ENCODE results near the gene HOOK2. TPM values are rescaled to one million over a fixed set of nuclear protein-coding genes. Genes with fewer than 3 reads are reported as not detected.

HOOK2 gene
- total and polyA plus RNA-seq, 2 of the 4 experiments (the other 2 are of a cell fraction), result 7.5 to 21.6 TPM

GRCh38 chr19:12759686-12760085 is 15.7 kb downstream of the HOOK2 start:
- POLR2A ChIA-PET (ENCODE audit: unreplicated experiment), result no interaction called here
- H3K18ac ChIP-seq (ENCODE audit: low read depth, low read length), result no peak overlapping the region
- H3K4ac ChIP-seq (ENCODE audit: low read depth, low read length), result no peak overlapping the region
- H3K27me3 ChIP-seq (ENCODE audit: control insufficient read depth, insufficient read depth, low read length), result no peaks in the 10 kb centered on the region
- no peaks in the 10 kb centered on the region for H3K79me1 ChIP-seq (ENCODE audit: low read depth in 1 of 2, low read length in 2 of 2)
- no CpG with 5 or more reads among the region's 6 CpGs for WGBS, 2 experiments (ENCODE audit: extremely low coverage in 2 of 2, insufficient read length in 1 of 2)
- no peak overlapping the region for H3K9ac ChIP-seq (ENCODE audit: low read depth, low read length)
- in situ Hi-C loops (cut with MboI; ENCODE audit: low sequenced_read_pairs), result no loop called here
- no peak overlapping the region for H2AFZ ChIP-seq (replicated peaks; ENCODE audit: low read length, poor library complexity)
- no peak overlapping the region for H2BK15ac ChIP-seq (ENCODE audit: low read depth, low read length)
- H3K9me1 ChIP-seq (ENCODE audit: insufficient read depth, low read length), result no peaks in the 10 kb centered on the region
- CTCF ChIA-PET, result interaction anchor here (0.8 to 2.1 kb wide), 3 partner anchors 36 to 88 kb away, joined by 5 to 21 read pairs (median 5); no protein-coding TSS in a partner anchor
- H3K56ac ChIP-seq (ENCODE audit: extremely low read depth, insufficient read depth, low read length), result no peak overlapping the region
- intact Hi-C loops (cut with micrococcal nuclease), result loop anchor here (1.0 kb wide), 1 partner anchor 37 kb away; no protein-coding TSS in a partner anchor
- H3K9me3 ChIP-seq (ENCODE audit: control insufficient read depth, insufficient read depth, low read length), result no peaks in the 10 kb centered on the region
- H3K4me3 ChIP-seq (ENCODE audit: insufficient read depth, low read depth, low read length), result no peak overlapping the region
- BruUV-seq (replicated peaks), result no TSS peak
- no peak overlapping the region for H3K23ac ChIP-seq (ENCODE audit: low read depth, low read length)
- H4K8ac ChIP-seq (ENCODE audit: low read depth in 2 of 2, low read length in 2 of 2), result no peak overlapping the region
- ATAC-seq (ENCODE audit: low read depth), result no peak
- H4K20me1 ChIP-seq (ENCODE audit: insufficient read depth, low read length), result no peaks in the 10 kb centered on the region
- H2AK5ac ChIP-seq (ENCODE audit: low read depth, low read length), result no peak overlapping the region
- H2BK120ac ChIP-seq (ENCODE audit: low read depth, low read length), result no peak overlapping the region
- DNase-seq, result no peak
- H2BK5ac ChIP-seq (ENCODE audit: low read depth, low read length, poor library complexity, severe bottlenecking), result no peak overlapping the region
- TF ChIP-seq CHD1 (IDR thresholded peaks at IDR 0.05; ENCODE audit: low read depth, low read length) (no peak), BHLHE40 (IDR thresholded peaks at IDR 0.05; ENCODE audit: low read depth, low read length) (no peak), USF2 (IDR thresholded peaks at IDR 0.05; ENCODE audit: low read depth, low read length) (no peak)
- no peak overlapping the region for H3K27ac ChIP-seq (ENCODE audit: insufficient read depth, low read length)
- no peak overlapping the region for H2AK9ac ChIP-seq (replicated peaks; ENCODE audit: low read depth, low read length, poor library complexity)
- H4K5ac ChIP-seq (ENCODE audit: low read depth, low read length), result no peak overlapping the region
- dilution Hi-C loops (cut with HindIII; ENCODE audit: low sequenced_read_pairs, unreplicated experiment), result no loop called here
- H3K4me2 ChIP-seq (ENCODE audit: low read depth, low read length), result no peak overlapping the region
- H4K91ac ChIP-seq (ENCODE audit: insufficient read depth, low read depth, low read length), result no peak overlapping the region
- no peak overlapping the region for H2BK20ac ChIP-seq (ENCODE audit: low read depth, low read length)
- H3K14ac ChIP-seq (replicated peaks; ENCODE audit: low read depth, low read length), result no peak overlapping the region
- H3K36me3 ChIP-seq (ENCODE audit: control insufficient read depth, insufficient read depth, low read length), result peaks cover 9% of the 10 kb centered on the region
- no peaks in the 10 kb centered on the region for H3K4me1 ChIP-seq (ENCODE audit: control insufficient read depth, insufficient read depth, low read length)
